Mesothelial cell of epicardium (in vitro differentiated cells): ENCODE data around the gene ARPC3. TPM values are rescaled to one million over a fixed set of nuclear protein-coding genes. Genes with fewer than 3 reads are reported as not detected.
"Not testable (repeated sequence)": the region's sequence is repeated elsewhere in the genome, so short reads cannot be mapped to it uniquely, and the experiment has no call there.

ENCODE experiments used
- DNase-seq, 2 experiments: peaks; one replicate each; pipeline ENCODE4 v3.0.0; 2021; ENCODE audit warnings: low spot score in 2 of 2; ENCODE audit not compliant: unreplicated experiment in 2 of 2
- H3K27ac Mint-ChIP-seq: 2 replicates; pipeline ENCODE4 v1.8.0; 2021; ENCODE audit warnings: mixed read lengths
- H3K27me3 Mint-ChIP-seq: 2 replicates; pipeline ENCODE4 v1.8.0; 2021; ENCODE audit warnings: low read depth, mixed read lengths
- H3K36me3 Mint-ChIP-seq: 2 replicates; pipeline ENCODE4 v1.8.0; 2021; ENCODE audit warnings: mixed read lengths
- H3K4me1 Mint-ChIP-seq: 2 replicates; pipeline ENCODE4 v1.8.0; 2021; ENCODE audit warnings: mixed read lengths
- H3K4me3 Mint-ChIP-seq: 2 replicates; pipeline ENCODE4 v1.8.0; 2021; ENCODE audit warnings: mild to moderate bottlenecking, moderate library complexity, mixed read lengths
- H3K9me3 Mint-ChIP-seq: 2 replicates; pipeline ENCODE4 v1.8.0; 2021; ENCODE audit warnings: mixed read lengths
- total RNA-seq: library from RNA; stranded (reverse); gene quantifications from 3 replicates; pipeline ENCODE4 v1.2.1, GENCODE V29; 2021
- TF ChIP-seq, protein P1 (sequence below): fragments of 200-600 bp; sonication (generic); IDR thresholded peaks from one replicate; pipeline ENCODE4 v1.5.0; 2021; ENCODE audit warnings: antibody characterized with exemption; ENCODE audit not compliant: unreplicated experiment

The ARPC3 gene
- total RNA-seq, 1 donor from 2014 or later, result 146 TPM

- H3K4me3 Mint-ChIP-seq, result no peak overlapping the region
- peaks cover 12% of the 10 kb centered on the region for H3K4me1 Mint-ChIP-seq
- TF ChIP-seq, protein P1, sequence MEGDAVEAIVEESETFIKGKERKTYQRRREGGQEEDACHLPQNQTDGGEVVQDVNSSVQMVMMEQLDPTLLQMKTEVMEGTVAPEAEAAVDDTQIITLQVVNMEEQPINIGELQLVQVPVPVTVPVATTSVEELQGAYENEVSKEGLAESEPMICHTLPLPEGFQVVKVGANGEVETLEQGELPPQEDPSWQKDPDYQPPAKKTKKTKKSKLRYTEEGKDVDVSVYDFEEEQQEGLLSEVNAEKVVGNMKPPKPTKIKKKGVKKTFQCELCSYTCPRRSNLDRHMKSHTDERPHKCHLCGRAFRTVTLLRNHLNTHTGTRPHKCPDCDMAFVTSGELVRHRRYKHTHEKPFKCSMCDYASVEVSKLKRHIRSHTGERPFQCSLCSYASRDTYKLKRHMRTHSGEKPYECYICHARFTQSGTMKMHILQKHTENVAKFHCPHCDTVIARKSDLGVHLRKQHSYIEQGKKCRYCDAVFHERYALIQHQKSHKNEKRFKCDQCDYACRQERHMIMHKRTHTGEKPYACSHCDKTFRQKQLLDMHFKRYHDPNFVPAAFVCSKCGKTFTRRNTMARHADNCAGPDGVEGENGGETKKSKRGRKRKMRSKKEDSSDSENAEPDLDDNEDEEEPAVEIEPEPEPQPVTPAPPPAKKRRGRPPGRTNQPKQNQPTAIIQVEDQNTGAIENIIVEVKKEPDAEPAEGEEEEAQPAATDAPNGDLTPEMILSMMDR, result no peak
- peak overlapping the region; percentile 14 for H3K27ac Mint-ChIP-seq
- H3K36me3 Mint-ChIP-seq, result no peaks in the 10 kb centered on the region
- DNase-seq, result no peak
- H3K27me3 Mint-ChIP-seq, result no peaks in the 10 kb centered on the region
- H3K9me3 Mint-ChIP-seq, result no peaks in the 10 kb centered on the region
Measured at GRCh38 chr12:110421701-110422100, 28.4 kb downstream of the ARPC3 start.

GRCh38 chr12:110421159-110421661 lies 28.9 kb downstream of the ARPC3 start:
- no peak for DNase-seq
- Mint-ChIP-seq H3K9me3 (no peaks in the 10 kb centered on the region), H3K4me3 (no peak overlapping the region), H3K36me3 (no peaks in the 10 kb centered on the region), H3K27me3 (no peaks in the 10 kb centered on the region), H3K27ac (peak overlapping the region; percentile 14), H3K4me1 (peaks cover 12% of the 10 kb centered on the region)
- TF ChIP-seq, protein P1, result no peak

GRCh38 chr12:110420644-110421043 lies 29.5 kb downstream of the ARPC3 start:
- H3K4me1 Mint-ChIP-seq, result peaks cover 12% of the 10 kb centered on the region
- not testable (repeated sequence) for H3K36me3 Mint-ChIP-seq, H3K27me3 Mint-ChIP-seq, H3K27ac Mint-ChIP-seq, H3K4me3 Mint-ChIP-seq, H3K9me3 Mint-ChIP-seq, DNase-seq

DNA sequence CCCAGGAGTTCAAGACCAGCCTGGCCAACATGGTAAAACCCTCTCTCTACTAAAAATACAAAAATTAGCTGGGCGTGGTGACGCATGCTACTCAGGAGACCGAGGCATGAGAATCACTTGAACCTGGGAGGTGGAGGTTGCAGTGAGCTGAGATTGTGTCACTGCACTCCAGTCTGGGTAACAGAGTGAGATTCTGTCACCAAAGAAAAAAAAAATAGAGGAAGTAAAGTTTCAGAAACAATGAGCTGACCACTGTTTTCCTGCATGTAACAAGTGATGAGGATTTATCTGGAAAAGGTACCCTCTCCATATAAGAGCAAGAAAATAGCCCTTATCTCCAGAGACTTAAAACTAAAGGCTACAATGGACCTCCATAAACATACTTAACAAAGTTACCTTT lies 33.0 kb downstream of the ARPC3 start:
- not testable (repeated sequence) for H3K9me3 Mint-ChIP-seq, H3K27ac Mint-ChIP-seq, DNase-seq, H3K36me3 Mint-ChIP-seq, H3K4me1 Mint-ChIP-seq, H3K27me3 Mint-ChIP-seq, H3K4me3 Mint-ChIP-seq

- peaks cover 22% of the 10 kb centered on the region for H3K27me3 Mint-ChIP-seq
- not testable (repeated sequence) for H3K9me3 Mint-ChIP-seq, H3K27ac Mint-ChIP-seq, H3K4me1 Mint-ChIP-seq, H3K36me3 Mint-ChIP-seq, H3K4me3 Mint-ChIP-seq, DNase-seq
Measured at GRCh38 chr12:110410086-110410485, 40.1 kb downstream of the ARPC3 start.

GRCh38 chr12:110405126-110405662 lies 44.9 kb downstream of the ARPC3 start:
- not testable (repeated sequence) for H3K9me3 Mint-ChIP-seq, H3K4me3 Mint-ChIP-seq, H3K36me3 Mint-ChIP-seq, H3K27ac Mint-ChIP-seq, DNase-seq
- Mint-ChIP-seq H3K27me3 (peaks cover 15% of the 10 kb centered on the region), H3K4me1 (peaks cover 10% of the 10 kb centered on the region)

- H3K36me3 Mint-ChIP-seq, result peaks cover 12% of the 10 kb centered on the region
- peaks cover 10% of the 10 kb centered on the region for H3K4me1 Mint-ChIP-seq
- H3K27ac Mint-ChIP-seq, result peak overlapping the region; percentile 100
- H3K9me3 Mint-ChIP-seq, result no peaks in the 10 kb centered on the region
- H3K27me3 Mint-ChIP-seq, result peaks cover 4% of the 10 kb centered on the region
- H3K4me3 Mint-ChIP-seq, result peak overlapping the region; percentile 98
- peak; percentile 63 to 81 for DNase-seq
- TF ChIP-seq, protein P1, result no peak
Measured at GRCh38 chr12:110403976-110404682, 46.0 kb downstream of the ARPC3 start.
